GM18868 (cell line): ENCODE data around the gene DOCK1.

Experiments used
- ATAC-seq: cut with Tn5 transposase; IDR thresholded peaks from one replicate; pipeline ENCODE4 v1.9.1; 2021; ENCODE audit warnings: mild to moderate bottlenecking, moderate library complexity; ENCODE audit not compliant: unreplicated experiment

DOCK1 gene

DNA sequence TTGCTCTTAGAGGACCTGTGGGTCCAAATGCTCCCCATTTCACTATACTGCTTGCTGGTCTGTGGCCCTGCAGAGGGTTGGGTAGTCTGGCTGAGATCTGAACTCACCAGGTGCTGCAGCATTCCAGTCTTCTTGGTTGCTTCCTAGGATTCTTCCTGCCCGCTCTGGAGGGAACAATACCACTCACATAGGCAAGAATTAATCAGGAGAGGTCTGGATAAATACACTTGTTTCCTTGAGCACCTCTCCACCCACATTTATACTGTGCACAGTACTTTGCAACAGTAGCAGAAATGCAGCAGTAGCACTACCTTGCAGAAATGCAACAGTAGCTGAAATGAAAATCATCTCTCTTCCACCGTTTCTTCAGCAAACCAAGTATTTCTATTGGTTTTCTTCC, 165.9 kb downstream of the DOCK1 start:
- no peak for ATAC-seq

DNA sequence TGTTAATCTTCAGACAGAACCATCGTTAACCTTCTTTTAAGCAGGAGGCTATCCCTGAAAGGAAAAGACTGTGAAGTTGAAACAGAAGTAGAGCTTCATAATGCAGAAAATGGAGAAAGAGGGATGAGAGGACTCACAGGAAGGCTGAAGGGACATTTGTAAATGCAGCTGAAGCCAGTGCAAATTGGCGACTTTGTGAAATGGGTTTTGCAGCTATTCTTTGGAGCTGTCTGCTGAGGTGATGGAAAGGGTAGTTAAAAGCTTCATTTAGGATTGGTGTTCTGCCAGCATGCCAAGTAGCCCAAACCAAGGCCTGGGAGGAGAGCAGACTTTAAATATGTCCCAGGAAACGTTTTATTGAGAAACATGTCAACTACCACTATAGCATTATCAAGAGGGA, 168.4 kb downstream of the DOCK1 start:
- no peak for ATAC-seq

DNA sequence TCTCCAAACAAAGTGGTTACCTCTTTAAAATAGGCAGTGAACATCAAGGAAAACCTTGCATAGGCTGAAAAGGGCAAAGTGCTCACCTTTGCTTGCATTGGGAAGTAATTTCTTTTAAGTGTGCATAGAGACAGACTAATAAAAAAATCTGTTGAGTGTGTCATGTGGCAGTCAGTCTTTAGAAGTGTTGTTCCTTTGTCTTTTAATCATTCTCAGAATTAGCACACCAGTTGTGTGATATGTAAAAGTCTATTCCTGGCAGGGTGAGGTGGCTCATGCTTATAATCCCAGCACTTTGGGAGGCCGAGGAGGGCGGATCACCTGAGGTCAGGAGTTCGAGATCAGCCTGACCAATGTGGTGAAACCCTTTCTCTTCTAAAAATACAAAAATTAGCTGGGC, 174.2 kb downstream of the DOCK1 start:
- ATAC-seq: no peak

DNA sequence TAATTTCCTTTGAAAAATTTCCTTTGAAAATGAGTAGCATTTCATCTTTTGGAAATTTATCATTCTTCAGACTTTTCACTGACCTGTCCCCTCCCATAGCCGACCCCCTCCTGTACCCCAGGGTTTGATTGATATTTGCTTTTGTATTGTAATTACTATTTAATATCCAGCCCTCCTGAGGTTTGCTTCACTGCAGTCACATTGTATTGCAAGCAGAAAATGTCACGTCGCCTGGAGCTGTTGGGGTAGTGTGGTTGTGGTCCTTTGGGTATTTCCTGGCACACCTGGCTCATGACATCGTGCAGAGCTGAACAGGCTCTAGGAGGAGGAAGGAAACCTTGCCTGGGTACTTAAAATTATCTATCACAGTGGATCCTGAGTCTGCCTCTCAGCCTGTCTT, 175.1 kb downstream of the DOCK1 start:
- no peak for ATAC-seq

DNA sequence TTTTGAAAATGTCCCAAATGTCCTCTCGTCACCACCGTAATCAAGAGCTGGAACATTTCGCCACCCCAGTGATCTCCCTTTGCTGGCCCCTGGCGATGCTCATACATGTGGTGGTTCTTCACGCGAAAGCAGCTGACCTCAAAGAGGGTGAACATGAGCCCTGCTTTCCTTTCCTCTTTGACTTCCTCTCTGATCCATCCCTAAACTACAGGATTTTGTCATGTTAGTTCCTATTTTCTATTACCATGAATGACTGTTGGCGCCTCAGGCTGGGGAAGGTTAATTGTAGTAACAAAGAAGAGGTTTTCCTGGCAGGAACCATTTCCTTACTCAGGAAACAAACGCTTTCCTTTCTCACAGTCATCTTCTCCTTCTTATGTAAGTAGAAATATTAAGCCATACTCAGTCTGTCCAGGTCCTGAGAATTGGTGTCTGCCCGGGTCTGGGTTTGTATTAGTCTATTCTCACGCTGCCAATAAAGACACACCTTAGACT, 176.7 kb downstream of the DOCK1 start:
- ATAC-seq: no peak

DNA sequence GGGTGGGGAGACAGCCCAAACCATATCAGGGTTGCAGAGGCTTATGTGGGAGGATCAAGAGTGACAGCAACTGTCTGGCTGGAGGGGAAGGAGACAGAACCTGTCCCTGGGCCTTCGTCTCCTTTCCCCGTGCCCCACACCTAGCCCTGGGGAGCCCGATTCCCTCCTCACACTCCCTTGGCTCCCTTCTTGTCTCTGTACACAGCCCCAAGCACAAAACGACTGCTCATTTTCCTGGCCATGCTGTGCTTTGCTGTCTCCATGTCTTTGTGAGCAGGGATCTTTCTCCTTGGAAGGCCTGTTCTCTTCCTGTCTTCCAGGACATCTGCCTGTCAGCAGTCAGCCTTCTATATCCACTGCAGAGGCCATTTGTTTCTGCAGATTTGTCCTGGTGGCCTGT, 177.4 kb downstream of the DOCK1 start:
- no peak for ATAC-seq

DNA sequence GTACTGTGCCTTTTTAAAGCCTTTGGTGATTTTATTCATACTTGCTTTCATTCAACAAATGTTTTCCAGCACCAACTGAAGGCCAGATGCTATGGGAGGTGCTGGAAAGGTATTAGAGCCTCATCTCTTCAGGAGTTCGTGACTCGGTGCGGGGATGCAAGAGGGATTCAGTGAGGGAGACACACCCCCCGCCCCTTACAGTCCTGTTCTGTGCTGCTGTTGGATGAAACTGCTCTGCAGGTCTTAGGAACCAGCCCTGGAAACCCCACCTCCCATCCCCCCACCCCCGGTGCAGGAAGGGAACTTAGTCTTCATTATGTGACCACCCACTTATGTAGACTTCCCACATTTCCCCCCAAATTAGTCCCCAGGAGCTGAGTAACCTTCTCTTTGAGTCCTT, 180.7 kb downstream of the DOCK1 start:
- no peak for ATAC-seq

DNA sequence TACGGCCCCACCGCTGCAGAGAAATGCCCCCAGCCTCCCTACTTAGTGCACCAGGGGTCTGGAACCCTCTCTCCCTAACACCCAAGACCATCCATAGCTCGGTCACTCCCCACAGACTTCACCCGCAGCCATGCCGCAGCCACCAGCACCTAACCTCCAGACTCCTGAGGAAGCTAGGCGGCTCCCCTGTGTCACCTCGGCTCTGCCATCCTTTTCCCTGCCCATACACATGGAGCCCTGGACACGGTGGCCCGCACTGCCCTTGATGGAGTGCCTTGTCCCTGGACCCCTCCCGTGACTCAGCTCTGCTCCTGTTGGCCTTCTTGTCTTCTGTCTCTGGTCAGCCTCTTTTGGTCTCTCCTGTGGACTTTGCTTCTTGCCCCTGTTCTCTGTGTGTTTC, 183.7 kb downstream of the DOCK1 start:
- ATAC-seq: no peak

DNA sequence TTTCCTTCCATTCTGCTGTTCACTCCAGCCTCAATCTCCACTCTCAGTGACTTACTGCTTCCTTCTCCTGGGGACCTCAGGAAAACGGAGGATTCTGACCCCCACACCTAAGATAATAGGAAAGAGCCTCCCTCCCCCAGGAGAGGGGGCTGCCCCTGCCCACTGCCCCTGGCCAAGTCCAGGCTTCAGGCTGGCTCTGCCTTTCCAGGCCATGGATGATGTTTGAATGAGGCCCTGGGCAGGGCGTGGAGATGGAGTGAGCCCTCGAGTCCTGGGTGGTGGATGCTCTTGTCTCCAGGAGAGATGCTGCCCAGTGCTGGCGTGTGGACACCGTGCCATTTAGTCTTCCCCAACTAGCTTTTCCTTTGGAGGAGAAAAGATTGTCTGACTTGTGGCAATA, 184.2 kb downstream of the DOCK1 start:
- ATAC-seq: no peak

DNA sequence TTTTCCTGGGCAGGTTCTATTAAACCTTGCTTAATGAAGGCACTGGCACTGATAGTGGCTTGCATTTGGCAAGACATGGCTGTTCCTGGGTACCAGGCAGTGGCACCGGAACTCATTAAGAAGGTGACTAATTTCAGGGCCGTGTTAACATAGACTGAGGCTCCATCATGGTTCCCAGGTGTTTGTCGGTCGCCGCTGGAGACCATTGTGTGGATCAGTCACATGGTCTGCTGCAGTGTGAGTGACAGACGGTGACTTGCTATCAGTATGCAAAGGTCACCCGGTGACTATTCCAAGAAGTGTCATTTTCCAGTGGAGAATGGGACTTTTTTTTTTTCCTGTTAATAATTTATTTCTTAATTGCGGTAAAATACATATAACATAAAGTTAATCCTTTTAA, 184.9 kb downstream of the DOCK1 start:
- no peak for ATAC-seq

DNA sequence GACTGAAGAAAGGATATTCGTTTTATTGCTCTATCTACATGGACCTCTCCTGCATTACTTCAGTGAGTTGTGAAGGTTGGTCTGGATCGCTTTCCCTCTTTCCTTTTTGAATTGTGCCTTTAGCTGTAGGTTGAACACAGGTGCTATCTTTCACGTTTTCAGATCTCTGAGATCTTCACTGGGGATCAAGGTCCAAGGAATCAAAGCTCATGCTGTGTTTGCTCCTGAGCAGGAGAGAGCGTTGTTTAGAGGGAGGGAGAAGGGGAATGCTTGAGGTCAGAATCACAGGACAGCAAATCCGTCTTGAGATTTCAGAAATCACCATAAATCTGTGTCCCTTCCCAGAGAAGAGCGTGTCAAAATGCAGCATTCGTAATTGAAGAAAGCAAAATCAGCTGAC, 186.1 kb downstream of the DOCK1 start:
- no peak for ATAC-seq

DNA sequence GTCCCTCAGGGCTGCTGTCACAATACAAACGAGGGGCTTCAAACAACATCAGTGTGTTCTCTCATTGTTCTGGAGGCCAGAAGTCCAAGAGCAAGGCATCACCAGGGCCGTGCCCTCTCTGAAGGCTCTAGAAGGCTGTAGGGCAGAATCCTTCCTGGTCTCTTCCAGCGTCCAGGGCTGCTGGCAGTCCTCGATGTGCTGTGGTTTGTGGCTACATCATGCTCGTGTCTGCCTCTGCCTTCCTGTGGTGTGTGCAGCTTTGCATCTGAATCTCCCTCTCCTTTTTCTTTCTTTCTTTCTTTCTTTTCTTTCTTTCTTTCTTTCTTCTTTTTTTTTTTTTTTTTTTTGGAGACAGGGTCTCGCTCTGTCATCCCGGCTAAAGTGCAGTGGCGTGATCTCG, 187.7 kb downstream of the DOCK1 start:
- ATAC-seq: no peak

DNA sequence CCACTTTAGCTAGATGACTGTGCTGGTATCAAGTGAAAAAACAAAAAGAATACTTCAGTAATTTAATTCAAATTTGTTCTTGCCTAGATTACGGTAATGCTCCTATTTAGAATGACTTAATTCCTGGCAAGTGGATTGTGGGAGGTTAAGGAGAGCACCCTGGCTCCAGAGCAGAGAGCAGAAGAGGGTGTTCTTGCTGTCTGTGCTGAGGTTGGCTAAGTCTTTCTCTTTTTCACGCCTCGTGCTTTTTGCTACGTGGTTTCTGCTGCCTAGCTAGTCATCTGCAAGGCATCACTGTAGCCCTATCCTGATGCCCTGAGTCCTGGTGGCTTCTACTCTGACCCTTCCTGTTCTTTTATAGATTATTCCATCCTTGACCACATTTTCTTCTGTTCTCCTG, 189.8 kb downstream of the DOCK1 start:
- no peak for ATAC-seq

DNA sequence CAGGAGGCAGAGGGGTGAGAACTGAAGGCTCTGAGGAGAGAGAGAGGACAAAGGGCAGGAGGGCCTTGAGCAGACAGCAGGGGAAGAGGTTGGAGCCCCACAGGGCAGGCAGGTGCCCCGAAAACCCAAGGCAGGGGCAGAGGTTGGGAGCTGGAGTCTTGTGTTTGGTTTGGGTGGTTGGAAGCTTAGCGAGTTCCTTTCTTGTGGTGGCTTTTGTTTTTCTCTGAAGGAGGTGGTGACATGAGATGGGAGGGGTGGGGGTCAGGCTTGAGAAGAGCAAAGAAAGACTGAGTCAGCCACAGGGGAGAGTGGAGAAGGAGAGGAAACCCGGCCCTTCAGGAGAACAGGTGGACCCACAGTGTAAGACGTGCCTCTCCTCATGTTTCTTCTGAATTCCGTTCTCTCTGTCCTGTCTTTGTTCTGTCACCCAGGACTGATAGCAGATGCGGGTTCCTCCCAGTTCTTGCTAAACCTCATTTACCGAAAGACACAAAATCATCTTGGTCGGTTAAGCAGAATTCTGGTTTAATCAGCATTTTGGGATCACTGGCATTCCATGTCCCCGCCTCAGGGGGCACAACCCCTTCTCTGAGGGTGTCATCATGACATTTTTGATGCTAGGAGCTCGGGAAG, 195.9 kb downstream of the DOCK1 start:
- no peak for ATAC-seq

DNA sequence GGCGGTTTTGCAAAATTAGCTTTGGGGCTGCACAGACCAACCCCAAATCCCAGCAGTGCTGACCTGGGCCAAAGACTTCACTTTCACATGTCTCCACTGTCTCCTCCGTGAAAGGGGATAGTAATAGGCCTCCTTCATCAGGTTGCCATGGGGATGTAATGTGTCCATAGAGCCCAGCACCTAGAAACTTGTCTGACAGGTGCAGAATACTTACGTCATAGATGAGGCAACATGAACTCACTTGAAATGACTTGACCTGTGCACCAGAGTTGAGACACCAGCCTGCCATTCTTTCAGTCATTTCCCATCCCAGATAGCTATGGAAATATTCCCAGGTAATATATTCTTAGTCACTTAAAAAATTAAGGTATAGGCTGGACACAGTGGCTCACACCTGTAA, 196.9 kb downstream of the DOCK1 start:
- ATAC-seq: no peak

DNA sequence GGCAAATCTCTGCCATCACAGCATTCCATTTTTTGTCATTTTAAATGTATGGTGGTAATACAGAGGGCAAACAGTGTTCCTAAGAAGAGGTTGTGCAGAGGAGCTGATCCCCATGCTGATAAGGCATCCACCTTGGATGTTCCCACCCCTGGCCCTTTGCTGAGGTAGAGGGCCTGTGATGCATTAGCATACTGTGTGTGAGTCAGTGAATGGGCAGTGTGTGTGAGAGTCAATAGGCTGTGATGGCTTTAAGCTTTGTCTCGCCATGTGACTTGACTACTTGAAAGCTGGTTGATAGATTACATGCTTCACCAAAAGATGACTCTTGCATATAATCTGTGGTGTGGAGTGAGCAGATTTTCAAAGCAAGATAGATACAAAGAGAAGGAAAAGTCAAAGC, 209.9 kb downstream of the DOCK1 start:
- ATAC-seq: no peak

DNA sequence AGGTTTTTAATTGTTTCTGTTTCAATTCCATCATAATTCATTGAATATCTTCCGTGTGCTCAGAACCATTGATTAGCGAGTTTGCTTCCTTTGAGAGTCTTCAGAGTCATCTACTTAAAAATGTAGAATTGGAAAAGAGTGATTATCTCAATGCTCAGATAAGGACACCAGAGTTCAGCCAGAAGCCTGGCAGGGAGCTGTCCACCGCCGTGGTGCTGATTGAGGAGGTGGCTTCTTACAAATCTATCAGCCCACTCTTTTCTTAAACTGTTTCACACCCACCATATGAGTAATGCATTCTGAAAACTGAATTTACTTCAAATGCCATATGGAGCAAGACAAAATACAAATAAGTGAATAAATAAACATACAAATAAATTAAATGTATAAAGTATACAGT, 211.9 kb downstream of the DOCK1 start:
- ATAC-seq: no peak

DNA sequence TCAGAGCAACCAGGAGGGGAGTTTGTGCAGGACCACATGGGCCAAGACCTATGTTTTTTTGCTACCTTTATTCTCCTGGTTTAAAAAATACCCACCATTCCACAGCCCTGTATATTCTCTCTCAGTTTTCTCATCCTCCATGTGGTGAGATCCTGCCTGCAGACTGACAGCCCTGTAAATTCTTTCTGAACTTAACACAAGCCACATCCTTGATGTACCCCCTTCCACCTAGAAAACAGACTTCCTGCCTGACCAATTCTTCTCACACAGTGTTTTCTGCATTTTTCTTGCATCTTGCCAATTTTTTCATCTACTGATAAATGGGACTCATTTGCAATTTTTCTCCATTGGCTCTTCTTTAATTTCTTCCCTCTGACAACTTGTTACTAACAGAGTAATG, 212.8 kb downstream of the DOCK1 start:
- ATAC-seq: no peak

DNA sequence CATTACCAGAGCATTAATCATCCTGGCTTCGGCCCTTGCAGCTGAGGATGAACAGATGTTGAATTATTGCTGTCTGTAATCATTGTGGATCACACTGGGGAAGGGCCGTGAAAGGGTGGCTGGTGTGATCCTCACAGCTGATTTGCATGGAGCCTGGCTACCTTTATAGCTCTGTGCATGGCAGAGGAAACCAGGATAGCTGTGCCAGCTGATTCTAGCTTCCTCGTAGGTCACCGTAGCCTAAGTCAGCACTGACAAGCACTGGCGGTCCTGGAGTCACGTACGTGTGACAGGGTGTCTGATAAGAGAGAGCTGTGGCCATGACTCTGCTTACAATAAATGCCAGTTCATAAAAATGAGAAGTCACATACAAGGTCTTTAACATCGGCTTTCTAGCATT, 214.7 kb downstream of the DOCK1 start:
- ATAC-seq: no peak

DNA sequence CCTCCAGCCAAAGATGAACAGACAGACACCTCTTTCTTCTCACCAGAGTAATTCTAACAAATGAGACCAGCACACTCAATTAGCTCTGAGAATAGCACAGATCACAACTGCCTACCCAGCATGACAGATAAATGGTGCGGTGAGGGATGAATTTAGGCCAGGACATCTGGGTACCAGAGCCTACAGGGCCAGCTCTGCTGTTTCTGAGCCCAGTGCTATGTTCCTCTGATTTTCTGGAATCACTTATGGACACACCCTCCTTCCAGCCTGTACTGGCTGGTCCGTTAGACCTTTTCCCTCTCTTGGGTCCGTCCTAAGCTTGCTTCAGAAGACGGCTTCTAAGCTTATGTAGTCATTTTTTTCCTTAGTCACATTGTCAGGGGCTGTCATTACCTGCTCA, 217.6 kb downstream of the DOCK1 start:
- no peak for ATAC-seq

DNA sequence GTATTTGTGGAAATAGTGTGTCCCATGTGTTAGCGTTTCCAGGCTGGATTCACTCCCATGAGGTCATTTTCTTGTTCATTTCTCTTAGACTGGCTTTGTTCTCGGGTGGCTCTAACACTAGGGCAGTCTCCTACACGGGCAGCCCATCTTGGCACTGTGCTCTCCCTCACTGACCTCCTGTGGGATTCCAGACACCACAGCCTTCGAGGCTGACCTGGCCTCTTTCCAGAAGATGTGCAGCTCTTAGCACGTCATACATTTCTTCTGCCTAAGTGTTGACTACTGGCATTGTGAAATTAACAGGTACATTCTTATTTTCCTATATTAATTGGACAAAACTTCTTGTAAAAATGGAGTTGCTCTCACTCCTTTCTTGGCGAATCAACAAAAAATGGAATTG, 218.4 kb downstream of the DOCK1 start:
- ATAC-seq: no peak

DNA sequence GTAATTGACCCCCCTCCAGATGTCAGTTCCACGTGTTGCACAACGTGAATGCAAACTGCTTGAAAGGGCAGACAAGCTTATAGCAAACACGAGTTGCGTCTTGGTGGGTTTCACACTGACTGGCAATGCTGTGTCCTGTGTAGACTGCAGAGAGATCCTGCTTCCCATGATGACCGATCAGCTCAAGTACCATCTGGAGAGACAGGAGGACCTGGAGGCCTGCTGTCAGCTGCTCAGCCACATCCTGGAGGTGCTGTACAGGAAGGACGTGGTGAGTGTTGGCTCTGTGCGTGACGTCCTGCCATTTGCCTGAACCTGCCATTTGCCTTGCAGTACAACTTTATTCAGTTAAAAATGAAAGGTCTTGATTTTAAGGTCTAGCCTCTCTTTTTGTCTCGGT, 220.1 kb downstream of the DOCK1 start:
- no peak for ATAC-seq

DNA sequence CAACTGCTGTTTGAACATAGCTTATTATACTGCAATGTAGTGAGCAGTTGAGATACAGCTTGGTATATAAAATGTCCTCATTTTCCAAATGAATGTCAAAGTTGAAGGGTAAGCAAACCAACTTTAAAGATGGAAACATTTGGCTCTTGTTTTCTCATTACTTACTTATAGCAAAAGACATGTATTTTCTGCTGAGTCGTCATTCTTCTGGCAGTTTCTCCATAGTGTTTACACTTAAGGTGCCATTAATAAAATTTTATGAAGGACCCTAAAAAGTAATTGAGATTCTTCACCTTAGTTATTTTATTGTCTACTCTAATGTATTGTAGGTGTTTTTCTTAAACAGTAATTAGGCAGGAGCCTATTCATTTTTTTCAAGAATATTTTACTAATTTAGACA, 222.6 kb downstream of the DOCK1 start:
- ATAC-seq: no peak

DNA sequence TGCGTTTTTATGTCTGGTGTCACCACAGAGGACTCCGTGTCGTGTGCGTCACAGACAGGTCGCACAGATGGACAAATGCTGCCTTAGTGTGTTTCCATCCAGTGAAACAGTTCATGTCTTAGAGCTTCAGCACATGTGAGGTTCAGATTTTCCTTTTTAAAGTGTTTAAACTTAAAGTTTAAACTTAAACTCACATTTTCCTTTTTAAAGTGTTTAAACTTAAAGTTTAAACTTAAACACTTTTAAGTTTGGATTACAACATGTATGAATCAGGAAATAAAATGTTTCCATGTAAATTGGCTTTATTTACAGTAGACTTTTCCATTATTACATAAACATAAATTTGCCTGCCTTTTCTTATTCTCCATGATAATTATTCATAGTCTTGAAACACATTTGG, 223.9 kb downstream of the DOCK1 start:
- no peak for ATAC-seq
